ENCODE results near the gene TCL1B.

- TF ChIP-seq, protein P1, sequence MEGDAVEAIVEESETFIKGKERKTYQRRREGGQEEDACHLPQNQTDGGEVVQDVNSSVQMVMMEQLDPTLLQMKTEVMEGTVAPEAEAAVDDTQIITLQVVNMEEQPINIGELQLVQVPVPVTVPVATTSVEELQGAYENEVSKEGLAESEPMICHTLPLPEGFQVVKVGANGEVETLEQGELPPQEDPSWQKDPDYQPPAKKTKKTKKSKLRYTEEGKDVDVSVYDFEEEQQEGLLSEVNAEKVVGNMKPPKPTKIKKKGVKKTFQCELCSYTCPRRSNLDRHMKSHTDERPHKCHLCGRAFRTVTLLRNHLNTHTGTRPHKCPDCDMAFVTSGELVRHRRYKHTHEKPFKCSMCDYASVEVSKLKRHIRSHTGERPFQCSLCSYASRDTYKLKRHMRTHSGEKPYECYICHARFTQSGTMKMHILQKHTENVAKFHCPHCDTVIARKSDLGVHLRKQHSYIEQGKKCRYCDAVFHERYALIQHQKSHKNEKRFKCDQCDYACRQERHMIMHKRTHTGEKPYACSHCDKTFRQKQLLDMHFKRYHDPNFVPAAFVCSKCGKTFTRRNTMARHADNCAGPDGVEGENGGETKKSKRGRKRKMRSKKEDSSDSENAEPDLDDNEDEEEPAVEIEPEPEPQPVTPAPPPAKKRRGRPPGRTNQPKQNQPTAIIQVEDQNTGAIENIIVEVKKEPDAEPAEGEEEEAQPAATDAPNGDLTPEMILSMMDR (IDR thresholded peaks at IDR 0.05; ENCODE audit: insufficient read depth, low read length, poor library complexity, severe bottlenecking) = no peak
- TF ChIP-seq EZH2phosphoT487 (conservative IDR thresholded peaks at IDR 0.05; ENCODE audit: low read length) = no peak
Measured at GRCh38 chr14:95710106-95710505, 23.9 kb downstream of the TCL1B start.
